HCT116 (cell line): ENCODE results near the gene ENTPD6.

ENCODE experiments used
- CEBPB ChIP-seq: IDR thresholded peaks from 2 replicates; pipeline ENCODE4 v1.6.1; 2012; ENCODE audit warnings: low read depth
- CTCF ChIP-seq, 3 experiments: fragments of 200-600 bp in 1 of 3; sonication (generic) in 1 of 3; IDR thresholded peaks in 2 of 3; conservative IDR thresholded peaks in 1 of 3; 2 replicates each; pipeline ENCODE4 v1.5.1; 2012 to 2017; ENCODE audit warnings: low read depth in 2 of 3, low read length in 2 of 3, antibody characterized with exemption in 1 of 3, borderline replicate concordance in 1 of 3, control low read depth in 1 of 3, mild to moderate bottlenecking in 1 of 3, mixed read lengths in 1 of 3, mixed run types in 1 of 3, moderate library complexity in 1 of 3; ENCODE audit not compliant: insufficient read depth in 1 of 3
- EZH2 ChIP-seq: fragments of 200-600 bp; sonication (generic); IDR thresholded peaks from 2 replicates; pipeline ENCODE4 v1.6.1; 2017; ENCODE audit warnings: antibody characterized with exemption, mixed run types
- MAX ChIP-seq: IDR thresholded peaks from 2 replicates; pipeline ENCODE4 v1.6.1; 2012
- POLR2A ChIP-seq: IDR thresholded peaks from 2 replicates; pipeline ENCODE4 v1.7.0; 2011; ENCODE audit warnings: borderline replicate concordance; ENCODE audit not compliant: insufficient read depth, insufficient read length; ENCODE audit errors: extremely low read depth
- REST ChIP-seq: IDR thresholded peaks from 2 replicates; pipeline ENCODE4 v1.6.1; 2012; ENCODE audit warnings: low read depth
- SRF ChIP-seq: IDR thresholded peaks from 2 replicates; pipeline ENCODE4 v1.6.1; 2012; ENCODE audit warnings: low read depth
- YY1 ChIP-seq: IDR thresholded peaks from 2 replicates; pipeline ENCODE4 v1.6.1; 2011; ENCODE audit warnings: low read length, low read depth, moderate library complexity, mild to moderate bottlenecking; ENCODE audit not compliant: insufficient replicate concordance; ENCODE audit errors: extremely low read depth
- ZNF274 ChIP-seq: fragments of 200-500 bp; sonication (Bioruptor generic); IDR thresholded peaks from 2 replicates; pipeline ENCODE4 v1.6.1; 2014; ENCODE audit warnings: mild to moderate bottlenecking, low read depth, low read length, inconsistent platforms

GRCh38 chr20:25214426-25214790, 18.9 kb downstream of the ENTPD6 start:
- TF ChIP-seq CTCF (IDR thresholded peaks at IDR 0.05 in 2 of 3, conservative IDR thresholded peaks at IDR 0.05 in 1 of 3; ENCODE audit: borderline replicate concordance in 1 of 3, insufficient read depth in 1 of 3, low read depth in 2 of 3, low read length in 2 of 3) (no peak), POLR2A (no peak), SRF (no peak), YY1 (no peak), ZNF274 (no peak), EZH2 (no peak), MAX (no peak), CEBPB (no peak), REST (no peak)
